ENCODE results near the gene ZDHHC14. TPM values are rescaled to one million over a fixed set of nuclear protein-coding genes. Genes with fewer than 3 reads are reported as not detected.

Gene ZDHHC14
- total RNA-seq, 4 donors from 2014 or later: 9.1 to 20.6 (median 12.5) TPM

GRCh38 chr6:157483770-157484169, 102.8 kb downstream of the ZDHHC14 start:
- no peak for TF ChIP-seq POLR2A (IDR thresholded peaks at IDR 0.05)
- TF ChIP-seq, protein P1, sequence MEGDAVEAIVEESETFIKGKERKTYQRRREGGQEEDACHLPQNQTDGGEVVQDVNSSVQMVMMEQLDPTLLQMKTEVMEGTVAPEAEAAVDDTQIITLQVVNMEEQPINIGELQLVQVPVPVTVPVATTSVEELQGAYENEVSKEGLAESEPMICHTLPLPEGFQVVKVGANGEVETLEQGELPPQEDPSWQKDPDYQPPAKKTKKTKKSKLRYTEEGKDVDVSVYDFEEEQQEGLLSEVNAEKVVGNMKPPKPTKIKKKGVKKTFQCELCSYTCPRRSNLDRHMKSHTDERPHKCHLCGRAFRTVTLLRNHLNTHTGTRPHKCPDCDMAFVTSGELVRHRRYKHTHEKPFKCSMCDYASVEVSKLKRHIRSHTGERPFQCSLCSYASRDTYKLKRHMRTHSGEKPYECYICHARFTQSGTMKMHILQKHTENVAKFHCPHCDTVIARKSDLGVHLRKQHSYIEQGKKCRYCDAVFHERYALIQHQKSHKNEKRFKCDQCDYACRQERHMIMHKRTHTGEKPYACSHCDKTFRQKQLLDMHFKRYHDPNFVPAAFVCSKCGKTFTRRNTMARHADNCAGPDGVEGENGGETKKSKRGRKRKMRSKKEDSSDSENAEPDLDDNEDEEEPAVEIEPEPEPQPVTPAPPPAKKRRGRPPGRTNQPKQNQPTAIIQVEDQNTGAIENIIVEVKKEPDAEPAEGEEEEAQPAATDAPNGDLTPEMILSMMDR (IDR thresholded peaks at IDR 0.05): no peak
- no peak overlapping the region for H3K27ac ChIP-seq
- no peak overlapping the region for H3K4me3 ChIP-seq
- DNase-seq: no peak
- no peaks in the 10 kb centered on the region for H3K36me3 ChIP-seq
- peaks cover 0 to 7% (median 0%) of the 10 kb centered on the region in 4 donors for H3K4me1 ChIP-seq
- no peaks in the 10 kb centered on the region for H3K27me3 ChIP-seq
- no peaks in the 10 kb centered on the region for H3K9me3 ChIP-seq

- Histone ChIP-seq H3K27ac (no peak overlapping the region), H3K4me3 (no peak overlapping the region), H3K27me3 (no peaks in the 10 kb centered on the region), H3K36me3 (no peaks in the 10 kb centered on the region), H3K9me3 (no peaks in the 10 kb centered on the region), H3K4me1 (peaks cover 0 to 7% (median 0%) of the 10 kb centered on the region in 4 donors)
- TF ChIP-seq, protein P1 (IDR thresholded peaks at IDR 0.05): no peak
- no peak for TF ChIP-seq POLR2A (IDR thresholded peaks at IDR 0.05)
- DNase-seq: no peak
These were observed 103.2 kb downstream of the ZDHHC14 start for GRCh38 chr6:157484181-157484580.

GRCh38 chr6:157486572-157486971, 105.6 kb downstream of the ZDHHC14 start:
- Histone ChIP-seq H3K36me3 (no peaks in the 10 kb centered on the region), H3K4me3 (no peak overlapping the region), H3K9me3 (no peaks in the 10 kb centered on the region), H3K27me3 (no peaks in the 10 kb centered on the region), H3K4me1 (peaks cover 0 to 7% (median 0%) of the 10 kb centered on the region in 4 donors), H3K27ac (peak overlapping the region in 1 of 4 donors; percentile 13)
- no peak for TF ChIP-seq POLR2A (IDR thresholded peaks at IDR 0.05)
- TF ChIP-seq, protein P1 (IDR thresholded peaks at IDR 0.05): no peak
- DNase-seq: peak in 2 of 3 donors; percentile 38 to 70

- Histone ChIP-seq H3K27me3 (no peaks in the 10 kb centered on the region), H3K9me3 (no peaks in the 10 kb centered on the region), H3K4me1 (peaks cover 0 to 7% (median 0%) of the 10 kb centered on the region in 4 donors), H3K27ac (no peak overlapping the region), H3K4me3 (no peak overlapping the region), H3K36me3 (no peaks in the 10 kb centered on the region)
- TF ChIP-seq, protein P1 (IDR thresholded peaks at IDR 0.05): no peak
- TF ChIP-seq POLR2A (IDR thresholded peaks at IDR 0.05): no peak
- DNase-seq: no peak
These were observed 106.3 kb downstream of the ZDHHC14 start for GRCh38 chr6:157487110-157487773.

- TF ChIP-seq, protein P1 (IDR thresholded peaks at IDR 0.05): no peak
- TF ChIP-seq POLR2A (IDR thresholded peaks at IDR 0.05): no peak
- Histone ChIP-seq H3K9me3 (no peaks in the 10 kb centered on the region), H3K4me3 (no peak overlapping the region), H3K27ac (no peak overlapping the region), H3K36me3 (no peaks in the 10 kb centered on the region), H3K4me1 (peaks cover 0 to 7% (median 0%) of the 10 kb centered on the region in 4 donors), H3K27me3 (no peaks in the 10 kb centered on the region)
- no peak for DNase-seq
These were observed 107.1 kb downstream of the ZDHHC14 start for GRCh38 chr6:157488058-157488457.

All from Peyer's patch (tissue), 4 donors.